HCT116 (cell line): ENCODE results near the gene TBCD. TPM values are rescaled to one million over a fixed set of nuclear protein-coding genes. Genes with fewer than 3 reads are reported as not detected.

Experiments
- ATAC-seq: fragments of 200-7000 bp; cut with Tn5 transposase; 2 replicates; pipeline ENCODE4 v1.9.1; 2020; ENCODE audit warnings: mild to moderate bottlenecking, moderate library complexity
- BruUV-seq: library from RNA; stranded (reverse); fragments of 400-500 nt; replicated peaks from 2 replicates; lab custom pipeline; 2021; lab: Mats Ljungman, UMichigan
- CTCF ChIA-PET: fragments of 300-600 bp; sonication (Branson Sonifier 250); formaldehyde crosslinking; loops from one replicate; lab custom pipeline; 2021; ENCODE audit warnings: antibody characterized with exemption; lab: Charles Lee
- POLR2A ChIA-PET: fragments of 300-600, 350-600 bp; sonication (Branson Sonifier 250); formaldehyde crosslinking; loops from one replicate; lab custom pipeline; 2021; ENCODE audit warnings: antibody characterized with exemption; lab: Charles Lee
- RAD21 ChIA-PET, 2 experiments: fragments of 300-600 bp; sonication (Branson Sonifier 250); formaldehyde crosslinking; loops; one replicate each; lab custom pipeline; 2023; ENCODE audit warnings: low total read pairs in 2 of 2; ENCODE audit not compliant: uncharacterized antibody in 2 of 2, unreplicated experiment in 2 of 2, low non-redundant PET in 1 of 2; lab: Charles Lee
- DNase-seq: peaks from one replicate; pipeline ENCODE4 v3.0.0-alpha.2; 2010; ENCODE audit warnings: low read depth, low spot score
- H2AFZ ChIP-seq: fragments of 200-600 bp; shearing (Covaris generic), sonication (generic); 2 replicates; pipeline ENCODE4 v1.6.1; 2017; ENCODE audit warnings: low read depth, mixed run types, mixed read lengths, antibody characterized with exemption, low read length; ENCODE audit not compliant: poor library complexity, severe bottlenecking
- H3K27ac ChIP-seq: 2 replicates; pipeline ENCODE4 v1.5.1; 2012; ENCODE audit warnings: low read depth, low read length
- H3K27me3 ChIP-seq: fragments of 200-600 bp; sonication (generic); 2 replicates; pipeline ENCODE4 v1.6.1; 2016; ENCODE audit warnings: mixed run types, low read length, mixed read lengths; ENCODE audit not compliant: insufficient read depth
- H3K36me3 ChIP-seq, 2 experiments: fragments of 200-500 bp in 1 of 2; fragments of 200-600 bp in 1 of 2; sonication (Bioruptor generic) in 1 of 2; sonication (generic) in 1 of 2; 2 replicates each; pipeline versions ENCODE4 v1.5.1 to v1.6.1; 2014 to 2016; ENCODE audit warnings: low read length in 2 of 2, inconsistent platforms in 1 of 2, mixed read lengths in 1 of 2, mixed run types in 1 of 2; ENCODE audit not compliant: insufficient read depth in 2 of 2, control insufficient read depth in 1 of 2
- H3K4me1 ChIP-seq, 2 experiments: fragments of 200-600 bp in 1 of 2; sonication (generic) in 1 of 2; 2 replicates each; pipeline versions ENCODE4 v1.5.1 to v1.6.1; 2012 to 2017; ENCODE audit warnings: low read length in 2 of 2, inconsistent platforms in 1 of 2, mild to moderate bottlenecking in 1 of 2, mixed read lengths in 1 of 2, mixed run types in 1 of 2, moderate library complexity in 1 of 2; ENCODE audit not compliant: insufficient read depth in 2 of 2, control insufficient read depth in 1 of 2
- H3K4me2 ChIP-seq: fragments of 200-600 bp; sonication (generic); 2 replicates; pipeline ENCODE4 v1.6.1; 2017; ENCODE audit warnings: mixed run types, low read length, mixed read lengths
- H3K4me3 ChIP-seq, 2 experiments: fragments of 200-600 bp in 1 of 2; sonication (generic) in 1 of 2; replicated peaks in 1 of 2; 2 replicates each; pipeline ENCODE4 v1.5.1; 2011 to 2016; ENCODE audit warnings: low read length in 2 of 2, control low read depth in 1 of 2, low read depth in 1 of 2, mild to moderate bottlenecking in 1 of 2, mixed read lengths in 1 of 2, mixed run types in 1 of 2
- H3K79me2 ChIP-seq: fragments of 200-600 bp; sonication (generic); 2 replicates; pipeline ENCODE4 v1.6.1; 2017; ENCODE audit warnings: mild to moderate bottlenecking, mixed run types, low read length, moderate library complexity, mixed read lengths; ENCODE audit not compliant: insufficient read depth
- H3K9ac ChIP-seq: fragments of 200-600 bp; sonication (generic); 2 replicates; pipeline ENCODE4 v1.6.1; 2016; ENCODE audit warnings: low read length, mixed read lengths
- H3K9me2 ChIP-seq: fragments of 200-600 bp; sonication (generic), shearing (Covaris generic); 2 replicates; pipeline ENCODE4 v1.6.1; 2017; ENCODE audit warnings: mixed run types, mild to moderate bottlenecking, moderate library complexity; ENCODE audit not compliant: insufficient read depth
- H3K9me3 ChIP-seq, 2 experiments: fragments of 200-500 bp in 1 of 2; fragments of 200-600 bp in 1 of 2; sonication (Bioruptor generic) in 1 of 2; sonication (generic) in 1 of 2; 2 replicates each; pipeline ENCODE4 v1.6.1; 2014 to 2017; ENCODE audit warnings: low read length in 2 of 2, mixed read lengths in 2 of 2, inconsistent platforms in 1 of 2, low read depth in 1 of 2, mild to moderate bottlenecking in 1 of 2, mixed run types in 1 of 2, moderate library complexity in 1 of 2; ENCODE audit not compliant: control insufficient read depth in 1 of 2, insufficient read depth in 1 of 2
- H4K20me1 ChIP-seq: fragments of 200-600 bp; sonication (generic), shearing (Covaris generic); 2 replicates; pipeline ENCODE4 v1.6.1; 2017; ENCODE audit warnings: mixed run types, mild to moderate bottlenecking, moderate library complexity; ENCODE audit not compliant: insufficient read depth
- ATF3 ChIP-seq: IDR thresholded peaks from 2 replicates; pipeline ENCODE4 v1.6.1; 2012
- CBX3 ChIP-seq: IDR thresholded peaks from 2 replicates; pipeline ENCODE4 v1.6.1; 2012; ENCODE audit warnings: low read depth
- CTCF ChIP-seq, 3 experiments: fragments of 200-600 bp in 1 of 3; sonication (generic) in 1 of 3; IDR thresholded peaks in 2 of 3; conservative IDR thresholded peaks in 1 of 3; 2 replicates each; pipeline ENCODE4 v1.5.1; 2012 to 2017; ENCODE audit warnings: low read depth in 2 of 3, low read length in 2 of 3, antibody characterized with exemption in 1 of 3, borderline replicate concordance in 1 of 3, control low read depth in 1 of 3, mild to moderate bottlenecking in 1 of 3, mixed read lengths in 1 of 3, mixed run types in 1 of 3, moderate library complexity in 1 of 3; ENCODE audit not compliant: insufficient read depth in 1 of 3
- EGR1 ChIP-seq: IDR thresholded peaks from 2 replicates; pipeline ENCODE4 v1.6.1; 2012; ENCODE audit warnings: low read depth
- EZH2 ChIP-seq: fragments of 200-600 bp; sonication (generic); IDR thresholded peaks from 2 replicates; pipeline ENCODE4 v1.6.1; 2017; ENCODE audit warnings: antibody characterized with exemption, mixed run types
- EZH2phosphoT487 ChIP-seq: fragments of 200-600 bp; IDR thresholded peaks from 2 replicates; pipeline ENCODE4 v1.6.1; 2018; ENCODE audit warnings: antibody characterized with exemption, borderline replicate concordance
- FOSL1 ChIP-seq: IDR thresholded peaks from 2 replicates; pipeline ENCODE4 v1.6.1; 2012; ENCODE audit warnings: low read depth
- MAX ChIP-seq: IDR thresholded peaks from 2 replicates; pipeline ENCODE4 v1.6.1; 2012
- RAD21 ChIP-seq: IDR thresholded peaks from 2 replicates; pipeline ENCODE4 v1.6.1; 2012; ENCODE audit warnings: low read depth, mild to moderate bottlenecking
- REST ChIP-seq: IDR thresholded peaks from 2 replicates; pipeline ENCODE4 v1.6.1; 2012; ENCODE audit warnings: low read depth
- SP1 ChIP-seq: IDR thresholded peaks from 2 replicates; pipeline ENCODE4 v1.6.1; 2012; ENCODE audit warnings: low read depth
- SRF ChIP-seq: IDR thresholded peaks from 2 replicates; pipeline ENCODE4 v1.6.1; 2012; ENCODE audit warnings: low read depth
- ZBTB33 ChIP-seq: IDR thresholded peaks from 2 replicates; pipeline ENCODE4 v1.6.1; 2011; ENCODE audit warnings: mild to moderate bottlenecking, low read length, moderate library complexity; ENCODE audit not compliant: insufficient replicate concordance; ENCODE audit errors: extremely low read depth
- intact Hi-C: fragments of 100-400 bp; cut with micrococcal nuclease; formaldehyde crosslinking; loops from 2 replicates; pipeline ENCODE4 v1.10.0; 2022
- total RNA-seq: library from RNA; stranded (reverse); gene quantifications from one replicate; pipeline ENCODE4 v1.2.1, GENCODE V29; 2021; ENCODE audit not compliant: unreplicated experiment

The TBCD gene
- total RNA-seq, 1 experiment from 2014 or later, result 152 TPM

GRCh38 chr17:82920715-82921114, 168.8 kb downstream of the TBCD start:
- H3K9me2 ChIP-seq, result no peaks in the 10 kb centered on the region
- no peak overlapping the region for H2AFZ ChIP-seq
- H3K27me3 ChIP-seq, result no peaks in the 10 kb centered on the region
- H3K4me3 ChIP-seq, result no peak overlapping the region
- H3K27ac ChIP-seq, result no peak overlapping the region
- no peak overlapping the region for H3K9ac ChIP-seq
- TF ChIP-seq ZBTB33 (no peak), SRF (no peak), FOSL1 (no peak)
- TF ChIP-seq, all 23 proteins: peak for 0
- DNase-seq (no peak), ATAC-seq (no peak)
- Histone ChIP-seq H3K4me2 (no peak overlapping the region), H3K79me2 (no peaks in the 10 kb centered on the region), H3K9me3 (no peaks in the 10 kb centered on the region), H3K4me1 (peaks cover 0 to 4% of the 10 kb centered on the region in 2 experiments; a peak in 1 of 4 replicates), H4K20me1 (no peaks in the 10 kb centered on the region), H3K36me3 (peaks cover 0 to 15% of the 10 kb centered on the region in 2 experiments; a peak in 1 of 4 replicates)
- RAD21 ChIA-PET, result no interaction called here
- CTCF ChIA-PET, result no interaction called here
- intact Hi-C loops, result no loop called here
- POLR2A ChIA-PET, result no interaction called here
- no TSS peak for BruUV-seq

- RAD21 ChIA-PET, result no interaction called here
- no peak for DNase-seq
- peaks cover 0 to 20% of the 10 kb centered on the region in 2 experiments; a peak in 1 of 4 replicates for H3K36me3 ChIP-seq
- no peak for ATAC-seq
- H3K79me2 ChIP-seq, result no peaks in the 10 kb centered on the region
- no peaks in the 10 kb centered on the region for H4K20me1 ChIP-seq
- peaks cover 0 to 4% of the 10 kb centered on the region in 2 experiments; a peak in 1 of 4 replicates for H3K4me1 ChIP-seq
- no peak overlapping the region for H3K27ac ChIP-seq
- H3K9ac ChIP-seq, result no peak overlapping the region
- H3K9me2 ChIP-seq, result no peaks in the 10 kb centered on the region
- H3K9me3 ChIP-seq, result no peaks in the 10 kb centered on the region
- no TSS peak for BruUV-seq
- intact Hi-C loops, result no loop called here
- CTCF ChIA-PET, result no interaction called here
- no peak overlapping the region for H3K4me3 ChIP-seq
- no peaks in the 10 kb centered on the region for H3K27me3 ChIP-seq
- POLR2A ChIA-PET, result no interaction called here
- TF ChIP-seq EZH2phosphoT487 (no peak), CBX3 (no peak), ATF3 (no peak), EGR1 (no peak), MAX (no peak), CTCF (IDR thresholded peaks at IDR 0.05 in 2 of 3, conservative IDR thresholded peaks at IDR 0.05 in 1 of 3; ENCODE audit: borderline replicate concordance in 1 of 3, insufficient read depth in 1 of 3, low read depth in 2 of 3, low read length in 2 of 3) (no peak), SP1 (no peak), EZH2 (no peak), RAD21 (no peak), REST (no peak)
- H2AFZ ChIP-seq, result no peak overlapping the region
- H3K4me2 ChIP-seq, result no peak overlapping the region
Measured at GRCh38 chr17:82921426-82921825, 169.6 kb downstream of the TBCD start.
